Measurements from ENCODE around the gene IMMP2L.
"Not testable (repeated sequence)": the region's sequence is repeated elsewhere in the genome, so short reads cannot be mapped to it uniquely, and the experiment has no call there.

IMMP2L gene

GRCh38 chr7:110964775-110965174 lies 597.5 kb downstream of the IMMP2L start:
- DNase-seq, result no peak

GRCh38 chr7:110962826-110963225 lies 599.5 kb downstream of the IMMP2L start:
- DNase-seq, result no peak

GRCh38 chr7:110962374-110962773 lies 599.9 kb downstream of the IMMP2L start:
- no peak for DNase-seq

- no peak for DNase-seq
These were observed 601.5 kb downstream of the IMMP2L start for GRCh38 chr7:110960811-110961210.

- no peak for DNase-seq
These were observed 614.0 kb downstream of the IMMP2L start for GRCh38 chr7:110948280-110948679.

DNA sequence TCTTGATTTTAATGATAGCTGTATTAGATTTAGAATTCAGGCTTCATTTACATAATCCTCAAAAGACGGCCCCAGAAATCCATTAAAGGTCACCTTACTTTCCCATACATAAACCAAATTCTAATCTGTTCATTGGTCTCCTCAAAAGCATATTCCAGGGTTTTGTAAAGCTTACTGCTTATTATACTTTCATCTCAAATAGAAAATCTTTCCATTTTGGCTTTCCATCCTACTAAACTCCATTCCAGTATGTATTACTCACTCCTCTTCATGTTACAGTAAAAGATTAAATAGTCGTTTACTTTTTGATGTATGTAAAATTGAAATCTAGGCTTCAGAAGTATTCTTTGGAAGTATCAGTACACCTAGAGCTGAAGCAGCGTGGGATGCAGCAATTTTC lies 614.9 kb downstream of the IMMP2L start:
- DNase-seq, result no peak

DNA sequence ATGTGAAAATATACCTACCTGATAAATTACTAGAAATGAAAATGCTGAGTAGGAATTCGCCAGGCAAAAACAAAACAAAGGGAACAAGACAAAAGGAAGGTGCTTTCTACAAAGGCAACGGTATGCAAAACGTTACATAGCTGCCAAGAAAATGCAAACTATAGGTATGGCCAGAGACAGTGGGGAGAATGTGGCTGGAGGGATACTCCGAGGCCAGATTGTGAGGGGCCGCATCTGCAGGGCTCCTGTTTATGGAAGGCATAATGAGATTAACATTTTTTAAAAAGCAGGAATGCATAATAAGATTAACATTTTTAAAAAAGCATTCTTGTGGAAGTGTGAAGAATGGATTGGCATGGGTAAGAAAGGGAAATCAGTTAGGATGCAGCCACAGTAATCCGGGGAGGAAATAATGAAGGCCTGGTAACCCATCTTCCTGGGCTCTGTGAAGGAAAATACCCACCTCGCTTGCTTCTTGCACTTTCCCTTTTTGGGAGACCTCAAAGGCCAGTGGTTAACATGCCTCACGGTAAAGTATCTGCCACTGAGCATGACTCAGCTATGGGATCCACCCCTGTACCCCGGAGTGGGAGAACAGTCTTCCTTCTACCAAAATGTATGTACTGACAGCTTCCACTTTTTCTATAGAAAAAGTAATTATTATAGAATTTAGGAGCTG lies 617.2 kb downstream of the IMMP2L start:
- no peak for DNase-seq

- DNase-seq, result no peak
These were observed 617.8 kb downstream of the IMMP2L start for GRCh38 chr7:110944448-110944847.

DNA sequence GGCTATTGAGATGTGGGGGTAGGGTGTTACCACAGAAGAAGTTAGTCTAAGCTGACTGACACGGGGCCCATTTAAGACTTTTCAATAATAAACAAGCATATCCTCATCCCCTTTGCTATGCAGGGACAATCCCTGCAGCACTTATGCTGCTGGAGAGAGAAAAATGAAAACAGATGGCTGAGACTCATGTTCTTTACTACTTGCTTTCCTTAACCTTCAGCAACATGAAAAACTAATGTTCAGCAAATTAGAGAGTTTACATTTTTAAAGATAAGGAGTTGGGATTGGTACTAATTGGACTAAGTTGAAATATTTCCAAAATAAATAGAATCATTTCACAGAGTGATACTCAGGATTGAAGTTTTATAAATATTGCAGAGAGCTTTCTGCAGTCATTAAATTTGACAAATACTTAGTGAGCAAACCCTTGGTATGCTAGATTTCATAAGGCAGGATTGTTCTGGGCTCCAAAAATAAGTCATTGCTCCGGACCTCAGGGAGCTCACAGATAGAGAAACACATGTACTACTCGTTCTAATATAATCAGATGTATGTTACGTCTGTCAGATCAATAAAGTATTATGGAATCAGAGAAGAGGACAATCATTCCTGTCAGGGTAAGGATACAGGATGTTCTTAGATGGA lies 618.5 kb downstream of the IMMP2L start:
- no peak for DNase-seq

DNA sequence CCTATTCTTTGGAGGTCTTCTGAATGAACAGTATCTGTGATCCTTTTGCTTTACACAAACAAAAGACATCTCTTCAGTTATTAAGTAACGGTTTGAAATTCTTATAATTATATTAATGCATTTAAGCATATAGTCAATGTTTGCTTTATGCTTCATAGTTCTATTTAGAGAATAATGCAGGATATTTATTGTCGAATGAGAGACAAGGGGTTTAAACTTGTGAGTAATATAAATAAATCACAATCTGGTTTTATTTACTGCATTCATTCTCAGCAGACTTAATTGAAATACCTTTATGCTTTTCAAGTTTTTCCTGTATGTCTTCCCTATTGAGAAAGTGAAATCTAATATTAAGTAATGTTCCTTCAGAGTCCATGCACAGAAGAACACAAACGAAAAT lies 620.9 kb downstream of the IMMP2L start:
- DNase-seq, result no peak

DNA sequence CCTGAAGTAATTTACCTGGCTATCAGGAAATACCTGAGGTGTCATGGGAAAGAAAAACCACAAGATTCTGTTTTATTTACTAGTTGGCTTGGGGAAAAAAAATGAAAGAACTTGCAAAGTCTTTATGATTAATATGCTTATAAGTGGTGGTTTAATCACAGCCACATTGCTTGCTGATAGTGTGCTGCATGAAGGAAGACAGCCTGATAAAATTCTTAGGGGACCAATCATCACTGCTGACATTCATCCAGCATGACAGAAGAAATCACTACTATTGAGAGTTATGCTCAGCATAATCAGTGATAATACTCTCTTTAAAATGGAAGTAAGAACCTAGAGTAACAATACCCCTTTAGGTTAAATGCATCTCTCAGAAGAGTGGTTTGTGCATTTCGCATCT lies 621.5 kb downstream of the IMMP2L start:
- DNase-seq, result no peak

DNA sequence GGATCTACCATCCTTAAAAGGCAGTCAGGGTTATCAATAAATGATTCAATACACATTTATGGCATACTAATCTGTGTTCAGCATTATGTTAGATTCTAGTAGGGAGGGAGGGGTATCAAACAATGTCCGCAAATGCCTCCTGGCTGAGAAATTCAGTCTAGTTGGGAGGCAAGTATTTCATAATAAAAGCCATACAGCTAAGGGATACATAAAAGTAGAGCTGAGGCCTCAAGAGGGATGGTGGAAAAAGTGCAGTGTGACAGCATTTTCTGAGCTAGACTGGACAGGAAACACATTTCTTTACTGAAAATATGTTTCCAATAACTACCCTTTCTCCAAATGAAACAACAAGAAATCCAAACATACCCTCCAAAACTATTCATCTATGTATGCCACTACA lies 624.1 kb downstream of the IMMP2L start:
- DNase-seq, result no peak

- DNase-seq, result not testable (repeated sequence)
These were observed 625.6 kb downstream of the IMMP2L start for GRCh38 chr7:110936665-110937064.

- no peak for DNase-seq
These were observed 632.6 kb downstream of the IMMP2L start for GRCh38 chr7:110929480-110930249.

DNA sequence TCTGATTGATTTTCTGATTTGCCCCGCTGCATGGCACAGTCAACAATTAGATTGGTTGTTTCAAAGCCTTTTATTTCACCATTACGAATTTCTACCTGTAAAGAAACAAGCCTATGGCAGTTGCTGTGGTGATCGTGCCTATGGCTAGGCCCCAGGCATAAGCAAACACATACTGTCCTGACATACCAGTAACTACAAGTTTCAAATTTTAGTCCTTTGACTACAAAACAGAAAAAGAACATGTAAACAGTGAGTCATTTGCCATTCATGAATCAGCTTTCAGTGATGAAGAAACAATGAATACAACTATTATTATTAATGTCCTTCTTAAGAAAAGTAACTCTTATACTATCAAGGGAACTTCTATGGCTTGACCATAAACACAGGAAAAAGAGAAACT lies 639.4 kb downstream of the IMMP2L start:
- DNase-seq, result no peak

- no peak for DNase-seq
These were observed 640.6 kb downstream of the IMMP2L start for GRCh38 chr7:110921595-110922151.

DNA sequence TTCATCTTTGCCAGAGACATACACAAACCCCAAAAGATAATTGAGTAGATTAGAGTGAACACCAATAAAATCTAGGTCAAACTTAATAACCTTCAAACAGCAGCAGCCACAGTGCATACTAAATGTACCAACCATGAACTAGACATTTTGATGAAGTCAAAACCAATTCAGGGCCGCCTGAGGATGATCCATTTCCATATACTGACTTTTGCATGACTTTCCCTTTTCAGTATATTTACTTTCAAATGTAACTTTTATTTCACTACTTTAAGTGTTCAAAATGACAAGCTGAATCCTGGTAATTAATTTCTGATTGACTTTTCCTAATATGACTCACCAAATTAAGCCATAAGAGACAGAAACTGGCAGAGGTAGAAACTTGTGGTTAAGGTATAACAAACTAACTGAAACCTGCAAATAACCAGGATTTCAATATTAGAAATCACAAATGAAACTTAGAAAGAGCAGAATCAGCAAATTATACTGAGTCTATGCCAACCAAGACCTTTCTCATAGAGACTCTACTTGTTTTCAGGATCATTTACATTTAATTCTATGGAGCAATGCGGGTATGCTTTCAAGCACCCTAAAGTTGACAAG lies 643.2 kb downstream of the IMMP2L start:
- no peak for DNase-seq

DNA sequence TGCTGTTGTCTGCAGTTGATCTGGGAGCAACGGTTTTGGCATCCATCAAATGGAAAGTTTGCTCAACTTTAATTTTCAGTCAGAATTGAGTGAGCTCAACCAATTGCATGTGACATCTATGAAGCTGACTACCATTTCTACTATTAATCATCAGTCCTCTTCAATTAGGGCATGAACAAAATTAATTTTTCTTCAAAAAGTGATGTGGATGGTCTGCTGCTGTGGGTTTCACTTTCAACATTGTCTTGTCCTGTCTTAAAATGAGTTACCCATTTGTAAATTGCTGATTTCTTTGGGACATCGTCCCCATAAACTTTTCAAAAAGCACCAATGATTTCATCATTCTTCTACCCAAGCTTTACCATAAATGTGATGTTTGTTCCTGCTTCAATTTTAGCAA lies 648.0 kb downstream of the IMMP2L start:
- no peak for DNase-seq

- no peak for DNase-seq
These were observed 650.7 kb downstream of the IMMP2L start for GRCh38 chr7:110911632-110912031.

DNA sequence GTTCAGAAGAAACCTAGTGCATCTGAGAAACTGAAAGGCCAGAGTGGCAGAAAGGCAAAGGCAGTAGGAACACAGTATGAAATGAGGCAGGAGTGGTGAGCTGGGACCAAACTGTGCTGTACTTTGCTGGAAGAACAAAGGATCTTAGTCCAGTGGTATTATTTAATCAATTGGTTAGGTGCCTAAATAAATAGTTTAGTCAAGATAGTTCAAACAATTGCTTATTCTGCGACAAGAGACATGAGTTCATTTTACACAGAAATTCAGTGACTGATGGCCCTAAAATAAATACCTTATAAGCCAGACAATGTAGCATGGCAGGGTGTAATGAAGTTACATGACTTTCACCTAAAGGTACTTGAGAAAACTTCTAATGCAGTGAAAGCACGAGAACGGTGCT lies 653.2 kb downstream of the IMMP2L start:
- no peak for DNase-seq

- DNase-seq, result no peak
These were observed 656.3 kb downstream of the IMMP2L start for GRCh38 chr7:110905773-110906566.

GRCh38 chr7:110898516-110898915 lies 663.8 kb downstream of the IMMP2L start:
- DNase-seq, result no peak

- DNase-seq, result no peak
These were observed 664.8 kb downstream of the IMMP2L start for GRCh38 chr7:110897538-110897937.
